ENCODE results near the gene SNRPD1.

DNA sequence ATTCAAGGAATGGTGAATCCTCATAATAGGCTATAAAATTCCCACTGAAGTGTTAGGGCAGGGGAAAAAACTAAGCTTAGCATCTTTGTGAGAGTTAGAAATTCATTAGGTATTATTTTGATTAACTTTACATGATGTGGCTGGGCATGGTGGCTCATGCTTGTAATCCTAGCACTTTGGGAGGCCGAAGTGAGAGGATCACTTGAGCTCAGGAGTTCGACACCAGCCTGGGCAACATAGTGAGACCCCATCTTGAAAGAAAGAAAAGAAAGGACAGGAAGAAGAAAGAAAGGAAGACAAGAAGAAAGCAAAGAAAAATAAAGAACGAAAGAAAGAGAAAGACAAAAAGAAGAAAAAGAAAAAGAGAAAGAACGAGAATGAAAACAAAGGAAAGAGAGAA lies 40.0 kb downstream of the SNRPD1 start:
- TF ChIP-seq, protein P1, sequence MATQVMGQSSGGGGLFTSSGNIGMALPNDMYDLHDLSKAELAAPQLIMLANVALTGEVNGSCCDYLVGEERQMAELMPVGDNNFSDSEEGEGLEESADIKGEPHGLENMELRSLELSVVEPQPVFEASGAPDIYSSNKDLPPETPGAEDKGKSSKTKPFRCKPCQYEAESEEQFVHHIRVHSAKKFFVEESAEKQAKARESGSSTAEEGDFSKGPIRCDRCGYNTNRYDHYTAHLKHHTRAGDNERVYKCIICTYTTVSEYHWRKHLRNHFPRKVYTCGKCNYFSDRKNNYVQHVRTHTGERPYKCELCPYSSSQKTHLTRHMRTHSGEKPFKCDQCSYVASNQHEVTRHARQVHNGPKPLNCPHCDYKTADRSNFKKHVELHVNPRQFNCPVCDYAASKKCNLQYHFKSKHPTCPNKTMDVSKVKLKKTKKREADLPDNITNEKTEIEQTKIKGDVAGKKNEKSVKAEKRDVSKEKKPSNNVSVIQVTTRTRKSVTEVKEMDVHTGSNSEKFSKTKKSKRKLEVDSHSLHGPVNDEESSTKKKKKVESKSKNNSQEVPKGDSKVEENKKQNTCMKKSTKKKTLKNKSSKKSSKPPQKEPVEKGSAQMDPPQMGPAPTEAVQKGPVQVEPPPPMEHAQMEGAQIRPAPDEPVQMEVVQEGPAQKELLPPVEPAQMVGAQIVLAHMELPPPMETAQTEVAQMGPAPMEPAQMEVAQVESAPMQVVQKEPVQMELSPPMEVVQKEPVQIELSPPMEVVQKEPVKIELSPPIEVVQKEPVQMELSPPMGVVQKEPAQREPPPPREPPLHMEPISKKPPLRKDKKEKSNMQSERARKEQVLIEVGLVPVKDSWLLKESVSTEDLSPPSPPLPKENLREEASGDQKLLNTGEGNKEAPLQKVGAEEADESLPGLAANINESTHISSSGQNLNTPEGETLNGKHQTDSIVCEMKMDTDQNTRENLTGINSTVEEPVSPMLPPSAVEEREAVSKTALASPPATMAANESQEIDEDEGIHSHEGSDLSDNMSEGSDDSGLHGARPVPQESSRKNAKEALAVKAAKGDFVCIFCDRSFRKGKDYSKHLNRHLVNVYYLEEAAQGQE (IDR thresholded peaks at IDR 0.05; ENCODE audit: insufficient read depth in 1 of 2, low read depth in 2 of 2, low read length in 2 of 2): no peak
- TF ChIP-seq POLR2AphosphoS5 (IDR thresholded peaks at IDR 0.05; ENCODE audit: low read depth, low read length) (no peak), SIN3A (IDR thresholded peaks at IDR 0.05; ENCODE audit: borderline replicate concordance, insufficient read depth, low read length) (no peak), TAF1 (IDR thresholded peaks at IDR 0.05; ENCODE audit: borderline replicate concordance, insufficient read depth, low read length) (no peak), FOXP2 (optimal IDR thresholded peaks at IDR 0.05; ENCODE audit: borderline replicate concordance, extremely low read depth, extremely low read length, insufficient read depth) (no peak)

Data from PFSK-1 (cell line).